Tibial nerve (tissue), 4 donors: ENCODE measurements around the gene SLIT3.

ENCODE experiments used
- EP300 ChIP-seq, 2 donors: sonication (generic); formaldehyde crosslinking; IDR thresholded peaks; one replicate each; pipeline ENCODE4 v1.6.1; 2017; ENCODE audit warnings: antibody characterized with exemption in 2 of 2, mild to moderate bottlenecking in 1 of 2
- TF ChIP-seq, protein P1 (sequence below), 5 experiments: fragments of 200-600 bp in 3 of 5; fragments of 450-650 bp in 2 of 5; sonication (generic) in 3 of 5; IDR thresholded peaks; one replicate each; pipeline ENCODE4 v1.5.1; 2016 to 2019; ENCODE audit warnings: antibody characterized with exemption in 5 of 5, mild to moderate bottlenecking in 3 of 5, moderate library complexity in 2 of 5

DNA sequence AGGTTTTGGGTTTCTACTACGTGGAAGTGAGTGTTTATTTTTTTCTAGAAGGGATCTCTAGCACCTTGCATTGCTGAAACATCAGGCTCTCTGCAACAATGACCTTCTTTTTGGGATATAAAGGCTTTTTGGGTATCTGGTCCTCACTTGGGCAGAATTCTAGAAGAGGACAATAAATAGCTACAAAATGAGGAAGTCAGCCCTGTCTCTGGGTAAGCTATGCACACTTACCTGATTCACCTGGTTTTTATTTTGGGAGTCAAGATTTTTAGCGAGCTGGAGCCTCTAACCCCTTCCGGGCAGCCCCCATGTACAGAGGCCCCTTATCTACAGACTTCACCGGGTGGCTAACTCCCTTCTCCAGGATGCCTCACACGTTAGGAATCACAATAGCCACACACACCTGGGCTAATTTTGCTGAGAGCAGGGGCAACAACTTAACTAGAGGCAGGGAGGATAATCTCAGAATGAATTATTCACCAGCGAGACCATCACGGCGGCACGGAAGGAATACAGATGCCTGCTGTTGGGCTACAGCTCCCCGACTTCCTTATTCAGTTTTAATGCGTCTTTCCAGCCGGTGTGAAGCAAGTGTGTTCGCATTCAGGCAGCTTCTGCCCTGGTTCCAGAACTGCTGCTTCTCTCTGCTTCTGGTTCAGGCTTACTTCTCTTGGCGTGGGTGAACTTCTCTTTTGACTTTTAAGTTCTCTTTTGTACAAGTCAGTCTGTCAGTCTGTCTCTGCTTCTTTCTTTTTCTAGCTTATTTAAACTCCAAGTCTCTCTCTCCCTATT, 380.7 kb downstream of the SLIT3 start:
- TF ChIP-seq, protein P1, sequence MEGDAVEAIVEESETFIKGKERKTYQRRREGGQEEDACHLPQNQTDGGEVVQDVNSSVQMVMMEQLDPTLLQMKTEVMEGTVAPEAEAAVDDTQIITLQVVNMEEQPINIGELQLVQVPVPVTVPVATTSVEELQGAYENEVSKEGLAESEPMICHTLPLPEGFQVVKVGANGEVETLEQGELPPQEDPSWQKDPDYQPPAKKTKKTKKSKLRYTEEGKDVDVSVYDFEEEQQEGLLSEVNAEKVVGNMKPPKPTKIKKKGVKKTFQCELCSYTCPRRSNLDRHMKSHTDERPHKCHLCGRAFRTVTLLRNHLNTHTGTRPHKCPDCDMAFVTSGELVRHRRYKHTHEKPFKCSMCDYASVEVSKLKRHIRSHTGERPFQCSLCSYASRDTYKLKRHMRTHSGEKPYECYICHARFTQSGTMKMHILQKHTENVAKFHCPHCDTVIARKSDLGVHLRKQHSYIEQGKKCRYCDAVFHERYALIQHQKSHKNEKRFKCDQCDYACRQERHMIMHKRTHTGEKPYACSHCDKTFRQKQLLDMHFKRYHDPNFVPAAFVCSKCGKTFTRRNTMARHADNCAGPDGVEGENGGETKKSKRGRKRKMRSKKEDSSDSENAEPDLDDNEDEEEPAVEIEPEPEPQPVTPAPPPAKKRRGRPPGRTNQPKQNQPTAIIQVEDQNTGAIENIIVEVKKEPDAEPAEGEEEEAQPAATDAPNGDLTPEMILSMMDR (IDR thresholded peaks at IDR 0.05) = no peak
- TF ChIP-seq EP300 (IDR thresholded peaks at IDR 0.05) = no peak
